ENCODE results near the gene AHNAK2. TPM values are rescaled to one million over a fixed set of nuclear protein-coding genes. Genes with fewer than 3 reads are reported as not detected.
A peak's percentile ranks its signal among the peaks of the same experiment; 100 is the strongest.

AHNAK2 gene
- total RNA-seq, 1 donor from 2014 or later = 11.5 TPM

GRCh38 chr14:104933746-104934733 lies 44.1 kb downstream of the AHNAK2 start:
- H3K9me3 ChIP-seq (ENCODE audit: control insufficient read depth in 3 of 3, low read length in 3 of 3) = no peaks in the 10 kb centered on the region
- H3K9ac ChIP-seq (ENCODE audit: low read depth in 1 of 3, low read length in 3 of 3) = no peak overlapping the region
- peaks cover 0 to 6% (median 4%) of the 10 kb centered on the region in 3 donors for H3K4me1 ChIP-seq (ENCODE audit: control insufficient read depth in 3 of 3, insufficient read depth in 3 of 3, low read length in 3 of 3)
- H3K4me3 ChIP-seq (ENCODE audit: low read length in 3 of 3) = peak overlapping the region in 1 of 3 donors; percentile 13
- no peak overlapping the region for H3K27ac ChIP-seq (ENCODE audit: low read depth, low read length)
- H3K36me3 ChIP-seq (ENCODE audit: control insufficient read depth in 3 of 3, insufficient read depth in 3 of 3, low read length in 3 of 3) = no peaks in the 10 kb centered on the region
- peaks cover 11 to 30% (median 23%) of the 10 kb centered on the region in 3 donors for H3K27me3 ChIP-seq (ENCODE audit: control insufficient read depth in 3 of 3, insufficient read depth in 3 of 3, low read length in 3 of 3)

GRCh38 chr14:104932676-104933631 lies 45.2 kb downstream of the AHNAK2 start:
- no peaks in the 10 kb centered on the region for H3K36me3 ChIP-seq (ENCODE audit: control insufficient read depth in 3 of 3, insufficient read depth in 3 of 3, low read length in 3 of 3)
- H3K4me3 ChIP-seq (ENCODE audit: low read length in 3 of 3) = peak overlapping the region in 2 of 3 donors; percentile 54 to 66
- peaks cover 0 to 6% (median 4%) of the 10 kb centered on the region in 3 donors for H3K4me1 ChIP-seq (ENCODE audit: control insufficient read depth in 3 of 3, insufficient read depth in 3 of 3, low read length in 3 of 3)
- peak overlapping the region in 1 of 3 donors; percentile 50 for H3K9ac ChIP-seq (ENCODE audit: low read depth in 1 of 3, low read length in 3 of 3)
- H3K9me3 ChIP-seq (ENCODE audit: control insufficient read depth in 3 of 3, low read length in 3 of 3) = no peaks in the 10 kb centered on the region
- H3K27ac ChIP-seq (ENCODE audit: low read depth, low read length) = no peak overlapping the region
- H3K27me3 ChIP-seq (ENCODE audit: control insufficient read depth in 3 of 3, insufficient read depth in 3 of 3, low read length in 3 of 3) = peaks cover 18 to 35% (median 22%) of the 10 kb centered on the region in 3 donors

GRCh38 chr14:104931771-104932675 lies 46.2 kb downstream of the AHNAK2 start:
- Histone ChIP-seq H3K9ac (ENCODE audit: low read depth in 1 of 3, low read length in 3 of 3) (peak overlapping the region in 1 of 3 donors; percentile 50), H3K27me3 (ENCODE audit: control insufficient read depth in 3 of 3, insufficient read depth in 3 of 3, low read length in 3 of 3) (peaks cover 15 to 35% (median 20%) of the 10 kb centered on the region in 3 donors), H3K36me3 (ENCODE audit: control insufficient read depth in 3 of 3, insufficient read depth in 3 of 3, low read length in 3 of 3) (no peaks in the 10 kb centered on the region), H3K9me3 (ENCODE audit: control insufficient read depth in 3 of 3, low read length in 3 of 3) (no peaks in the 10 kb centered on the region), H3K4me1 (ENCODE audit: control insufficient read depth in 3 of 3, insufficient read depth in 3 of 3, low read length in 3 of 3) (peaks cover 0 to 6% (median 4%) of the 10 kb centered on the region in 3 donors), H3K4me3 (ENCODE audit: low read length in 3 of 3) (peak overlapping the region in 1 of 3 donors; percentile 54), H3K27ac (ENCODE audit: low read depth, low read length) (no peak overlapping the region)

- peaks cover 14 to 33% (median 21%) of the 10 kb centered on the region in 3 donors for H3K27me3 ChIP-seq (ENCODE audit: control insufficient read depth in 3 of 3, insufficient read depth in 3 of 3, low read length in 3 of 3)
- no peaks in the 10 kb centered on the region for H3K9me3 ChIP-seq (ENCODE audit: control insufficient read depth in 3 of 3, low read length in 3 of 3)
- no peak overlapping the region for H3K27ac ChIP-seq (ENCODE audit: low read depth, low read length)
- H3K36me3 ChIP-seq (ENCODE audit: control insufficient read depth in 3 of 3, insufficient read depth in 3 of 3, low read length in 3 of 3) = no peaks in the 10 kb centered on the region
- peaks cover 0 to 6% (median 4%) of the 10 kb centered on the region in 3 donors for H3K4me1 ChIP-seq (ENCODE audit: control insufficient read depth in 3 of 3, insufficient read depth in 3 of 3, low read length in 3 of 3)
- no peak overlapping the region for H3K9ac ChIP-seq (ENCODE audit: low read depth in 1 of 3, low read length in 3 of 3)
- H3K4me3 ChIP-seq (ENCODE audit: low read length in 3 of 3) = no peak overlapping the region
Observed at GRCh38 chr14:104931304-104931770, 46.8 kb downstream of the AHNAK2 start.

- Histone ChIP-seq H3K27me3 (ENCODE audit: control insufficient read depth in 3 of 3, insufficient read depth in 3 of 3, low read length in 3 of 3) (peaks cover 13 to 30% (median 21%) of the 10 kb centered on the region in 3 donors), H3K9ac (ENCODE audit: low read depth in 1 of 3, low read length in 3 of 3) (no peak overlapping the region), H3K27ac (ENCODE audit: low read depth, low read length) (no peak overlapping the region), H3K9me3 (ENCODE audit: control insufficient read depth in 3 of 3, low read length in 3 of 3) (no peaks in the 10 kb centered on the region), H3K36me3 (ENCODE audit: control insufficient read depth in 3 of 3, insufficient read depth in 3 of 3, low read length in 3 of 3) (no peaks in the 10 kb centered on the region), H3K4me3 (ENCODE audit: low read length in 3 of 3) (no peak overlapping the region), H3K4me1 (ENCODE audit: control insufficient read depth in 3 of 3, insufficient read depth in 3 of 3, low read length in 3 of 3) (peaks cover 0 to 6% (median 4%) of the 10 kb centered on the region in 3 donors)
Observed at GRCh38 chr14:104930526-104931303, 47.5 kb downstream of the AHNAK2 start.

- Histone ChIP-seq H3K27me3 (ENCODE audit: control insufficient read depth in 3 of 3, insufficient read depth in 3 of 3, low read length in 3 of 3) (peaks cover 13 to 23% (median 16%) of the 10 kb centered on the region in 3 donors), H3K9ac (ENCODE audit: low read depth in 1 of 3, low read length in 3 of 3) (no peak overlapping the region), H3K36me3 (ENCODE audit: control insufficient read depth in 3 of 3, insufficient read depth in 3 of 3, low read length in 3 of 3) (no peaks in the 10 kb centered on the region), H3K4me3 (ENCODE audit: low read length in 3 of 3) (no peak overlapping the region), H3K4me1 (ENCODE audit: control insufficient read depth in 3 of 3, insufficient read depth in 3 of 3, low read length in 3 of 3) (peaks cover 0 to 6% (median 4%) of the 10 kb centered on the region in 3 donors), H3K9me3 (ENCODE audit: control insufficient read depth in 3 of 3, low read length in 3 of 3) (no peaks in the 10 kb centered on the region), H3K27ac (ENCODE audit: low read depth, low read length) (no peak overlapping the region)
Observed at GRCh38 chr14:104929268-104930230, 48.6 kb downstream of the AHNAK2 start.

- Histone ChIP-seq H3K27me3 (ENCODE audit: control insufficient read depth in 3 of 3, insufficient read depth in 3 of 3, low read length in 3 of 3) (peaks cover 13 to 18% (median 16%) of the 10 kb centered on the region in 3 donors), H3K9ac (ENCODE audit: low read depth in 1 of 3, low read length in 3 of 3) (no peak overlapping the region), H3K36me3 (ENCODE audit: control insufficient read depth in 3 of 3, insufficient read depth in 3 of 3, low read length in 3 of 3) (no peaks in the 10 kb centered on the region), H3K27ac (ENCODE audit: low read depth, low read length) (no peak overlapping the region), H3K4me1 (ENCODE audit: control insufficient read depth in 3 of 3, insufficient read depth in 3 of 3, low read length in 3 of 3) (peaks cover 0 to 6% (median 2%) of the 10 kb centered on the region in 3 donors), H3K4me3 (ENCODE audit: low read length in 3 of 3) (no peak overlapping the region), H3K9me3 (ENCODE audit: control insufficient read depth in 3 of 3, low read length in 3 of 3) (no peaks in the 10 kb centered on the region)
Observed at GRCh38 chr14:104928391-104929133, 49.6 kb downstream of the AHNAK2 start.

All from skeletal muscle tissue (tissue), 4 donors.